B cell (primary cell): ENCODE data around the gene GPX2. TPM values are rescaled to one million over a fixed set of nuclear protein-coding genes. Genes with fewer than 3 reads are reported as not detected.

Experiments
- ATAC-seq: fragments of 200-7000 bp; cut with Tn5 transposase; one replicate; pipeline ENCODE4 v1.10.0; 2021; ENCODE audit warnings: low read depth, mild to moderate bottlenecking, moderate number of reproducible peaks, moderate library complexity
- CTCF ChIA-PET: fragments of 350-600 bp; sonication (Branson Sonifier 250); formaldehyde crosslinking; loops from one replicate; lab custom pipeline; 2021; ENCODE audit warnings: antibody characterized with exemption, inconsistent platforms; lab: Charles Lee
- POLR2A ChIA-PET: fragments of 350-600 bp; sonication (Branson Sonifier 250); formaldehyde crosslinking; loops from one replicate; lab custom pipeline; 2021; ENCODE audit warnings: antibody characterized with exemption; lab: Charles Lee
- DNase-seq: peaks from one replicate; pipeline ENCODE4 v3.0.0; 2013
- H2AFZ ChIP-seq: 2 replicates; pipeline ENCODE4 v1.6.1; 2012; ENCODE audit warnings: mild to moderate bottlenecking, low read depth, low read length; ENCODE audit not compliant: insufficient read depth, poor library complexity, severe bottlenecking
- H3K27ac ChIP-seq, 2 donors: 1 replicate in 1 of 2; 2 replicates in 1 of 2; pipeline ENCODE4 v1.5.1; 2012 to 2013; ENCODE audit warnings: low read length in 2 of 2, mild to moderate bottlenecking in 2 of 2, moderate library complexity in 1 of 2
- H3K27me3 ChIP-seq, 4 experiments: fragments of 200-600 bp in 1 of 4; sonication (generic) in 1 of 4; replicated peaks in 1 of 4; 1 replicate in 2 of 4; 2 replicates in 2 of 4; pipeline versions ENCODE4 v1.6.1 to v1.7.0; 2013 to 2016; ENCODE audit warnings: low read length in 3 of 4, mild to moderate bottlenecking in 2 of 4, mixed read lengths in 1 of 4, moderate library complexity in 1 of 4; ENCODE audit not compliant: insufficient read depth in 4 of 4, control insufficient read depth in 3 of 4; ENCODE audit errors: control extremely low read depth in 1 of 4
- H3K36me3 ChIP-seq, 2 experiments: replicated peaks in 1 of 2; 1 replicate in 1 of 2; 2 replicates in 1 of 2; pipeline versions ENCODE4 v1.6.1 to v1.7.1; 2013; ENCODE audit warnings: low read length in 1 of 2; ENCODE audit not compliant: insufficient read depth in 2 of 2, control insufficient read depth in 1 of 2; ENCODE audit errors: control extremely low read depth in 1 of 2, extremely low read depth in 1 of 2
- H3K4me1 ChIP-seq, 2 donors: fragments of 200-600 bp in 1 of 2; sonication (generic) in 1 of 2; 1 replicate in 1 of 2; 2 replicates in 1 of 2; pipeline versions ENCODE4 v1.5.1 to v1.6.1; 2013 to 2017; ENCODE audit warnings: low read length in 2 of 2; ENCODE audit not compliant: control insufficient read depth in 2 of 2, insufficient read depth in 2 of 2
- H3K4me2 ChIP-seq: replicated peaks from 2 replicates; pipeline ENCODE3; 2012; ENCODE audit warnings: mild to moderate bottlenecking, low read depth, low read length; ENCODE audit not compliant: poor library complexity, severe bottlenecking
- H3K4me3 ChIP-seq, 5 experiments: fragments of 200-600 bp in 1 of 5; sonication (generic) in 1 of 5; 1 replicate in 3 of 5; 2 replicates in 2 of 5; pipeline versions ENCODE4 v1.5.1 to v1.7.0; 2011 to 2016; ENCODE audit warnings: low read length in 4 of 5, mild to moderate bottlenecking in 4 of 5, low read depth in 2 of 5, control low read depth in 1 of 5, moderate library complexity in 1 of 5; ENCODE audit not compliant: insufficient read depth in 1 of 5; ENCODE audit errors: control extremely low read depth in 1 of 5, extremely low read depth in 1 of 5
- H3K79me2 ChIP-seq: fragments of 200-600 bp; sonication (generic); one replicate; pipeline ENCODE4 v1.6.0; 2016; ENCODE audit warnings: low read length; ENCODE audit not compliant: control insufficient read depth, insufficient read depth
- H3K9ac ChIP-seq: fragments of 200-600 bp; sonication (generic); 2 replicates; pipeline ENCODE4 v1.6.1; 2017; ENCODE audit warnings: mild to moderate bottlenecking, low read length, moderate library complexity
- H3K9me3 ChIP-seq, 3 donors: one replicate each; pipeline versions ENCODE4 v1.6.1 to v1.7.1; 2013; ENCODE audit warnings: low read length in 2 of 3; ENCODE audit not compliant: control insufficient read depth in 2 of 3, insufficient read depth in 1 of 3; ENCODE audit errors: control extremely low read depth in 1 of 3
- H4K20me1 ChIP-seq: 2 replicates; pipeline ENCODE4 v1.6.0; 2012; ENCODE audit warnings: mild to moderate bottlenecking, low read length; ENCODE audit not compliant: insufficient read depth, control insufficient read depth, poor library complexity, severe bottlenecking
- H3K27ac Mint-ChIP-seq: one replicate; pipeline ENCODE4 v1.8.0; 2021; ENCODE audit warnings: mixed read lengths
- H3K27me3 Mint-ChIP-seq: one replicate; pipeline ENCODE4 v1.8.0; 2021; ENCODE audit warnings: mixed read lengths
- H3K4me1 Mint-ChIP-seq: one replicate; pipeline ENCODE4 v1.8.0; 2021; ENCODE audit warnings: mixed read lengths
- H3K4me3 Mint-ChIP-seq: one replicate; pipeline ENCODE4 v1.8.0; 2021; ENCODE audit warnings: mixed read lengths
- H3K9me3 Mint-ChIP-seq: one replicate; pipeline ENCODE4 v1.8.0; 2022; ENCODE audit warnings: mixed read lengths; ENCODE audit not compliant: insufficient read depth
- CTCF ChIP-seq: fragments of 200-600 bp; IDR thresholded peaks from one replicate; pipeline ENCODE4 v1.8.0; 2022; ENCODE audit warnings: antibody characterized with exemption, mild to moderate bottlenecking
- EZH2 ChIP-seq: IDR thresholded peaks from 2 replicates; pipeline ENCODE4 v1.6.1; 2012; ENCODE audit warnings: borderline replicate concordance, low read depth, mild to moderate bottlenecking, moderate library complexity, low read length; ENCODE audit not compliant: insufficient read depth, poor library complexity, severe bottlenecking
- WGBS: methylation state at CpG from one replicate; pipeline ENCODE4 v1.1.5; 2013; ENCODE audit warnings: missing lambda C conversion rate; ENCODE audit not compliant: insufficient coverage; 5-methylcytosine and 5-hydroxymethylcytosine counted together
- intact Hi-C: fragments of 100-400 bp; cut with micrococcal nuclease; formaldehyde crosslinking; loops from one replicate; pipeline ENCODE4 v1.10.0; 2022
- polyA plus RNA-seq: library from polyadenylated mRNA; depleted of rRNA; stranded (reverse); fragments of >200 nt; gene quantifications from 2 replicates; pipeline ENCODE4 v1.2.3, GENCODE V29; 2012
- total RNA-seq, 2 donors: library from RNA; stranded (reverse); fragments of 120-200 nt in 1 of 2; gene quantifications; 1 replicate in 1 of 2; 2 replicates in 1 of 2; pipeline versions ENCODE4 v1.2.3 to v1.2.4, GENCODE V29; 2013 to 2022

The GPX2 gene
- total and polyA plus RNA-seq, 2 donors (not counting 1 experiment from before 2014, with no cell fraction given) = not detected

DNA sequence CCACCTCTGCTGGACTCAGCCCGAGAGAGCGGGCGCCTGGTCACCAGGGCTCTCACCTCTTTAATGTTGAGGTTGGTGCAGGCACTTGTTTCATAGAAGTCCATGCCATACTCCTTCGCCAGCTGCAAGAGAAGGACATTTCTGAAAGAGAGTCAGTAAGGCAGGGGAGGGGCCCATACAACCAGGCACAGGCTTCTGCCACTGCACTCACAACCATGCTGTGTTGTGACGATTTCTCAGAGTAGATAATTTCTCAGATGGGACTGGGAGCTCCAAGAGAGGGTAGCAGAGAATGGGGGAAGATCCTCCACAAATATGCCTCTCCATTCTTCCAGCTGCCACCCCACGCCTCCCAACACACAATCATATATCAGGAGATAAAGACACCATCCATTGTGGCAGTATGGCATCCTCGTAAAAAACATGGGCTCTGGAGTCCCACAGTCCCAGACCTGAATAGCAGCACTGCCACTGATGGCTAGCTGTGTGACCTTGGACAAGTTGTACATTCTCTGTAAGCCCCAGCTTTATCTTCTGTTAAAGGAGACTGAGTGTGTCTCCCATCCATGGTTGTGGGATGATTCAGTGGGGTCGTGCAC, 6.2 kb upstream of the GPX2 start:
- Mint-ChIP-seq H3K27ac (no peak overlapping the region), H3K4me1 (peaks cover 21% of the 10 kb centered on the region), H3K27me3 (no peaks in the 10 kb centered on the region), H3K4me3 (no peak overlapping the region), H3K9me3 (no peaks in the 10 kb centered on the region)
- Histone ChIP-seq H3K9ac (no peak overlapping the region), H3K4me2 (no peak overlapping the region), H3K27ac (no peak overlapping the region), H3K9me3 (no peaks in the 10 kb centered on the region), H3K36me3 (no peaks in the 10 kb centered on the region), H2AFZ (no peak overlapping the region), H3K27me3 (no peaks in the 10 kb centered on the region), H3K79me2 (no peaks in the 10 kb centered on the region), H4K20me1 (no peaks in the 10 kb centered on the region), H3K4me1 (peaks cover 7 to 15% of the 10 kb centered on the region in 2 donors), H3K4me3 (no peak overlapping the region)
- ChIA-PET CTCF (no interaction called here), POLR2A (no interaction called here)
- intact Hi-C loops = no loop called here
- ATAC-seq = no peak
- TF ChIP-seq CTCF = no peak
- TF ChIP-seq EZH2 = no peak
- DNase-seq = no peak
- 100% methylated on average over 2 of the region's 8 CpGs for WGBS

- H3K4me1 Mint-ChIP-seq = peaks cover 28% of the 10 kb centered on the region
- H3K9ac ChIP-seq = no peak overlapping the region
- H3K9me3 ChIP-seq = no peaks in the 10 kb centered on the region
- ChIA-PET POLR2A (no interaction called here), CTCF (no interaction called here)
- no peak overlapping the region for H2AFZ ChIP-seq
- no peaks in the 10 kb centered on the region for H3K79me2 ChIP-seq
- no peak overlapping the region for H3K4me2 ChIP-seq
- H3K9me3 Mint-ChIP-seq = no peaks in the 10 kb centered on the region
- no peak overlapping the region for H3K4me3 Mint-ChIP-seq
- H3K36me3 ChIP-seq = no peaks in the 10 kb centered on the region
- H3K4me1 ChIP-seq = peaks cover 13 to 18% of the 10 kb centered on the region in 2 donors
- H3K27me3 ChIP-seq = no peaks in the 10 kb centered on the region
- no peaks in the 10 kb centered on the region for H3K27me3 Mint-ChIP-seq
- 97% methylated on average over 25 of the region's 28 CpGs for WGBS
- no peaks in the 10 kb centered on the region for H4K20me1 ChIP-seq
- intact Hi-C loops = no loop called here
- no peak for ATAC-seq
- H3K27ac ChIP-seq = no peak overlapping the region
- TF ChIP-seq CTCF (no peak), EZH2 (no peak)
- H3K27ac Mint-ChIP-seq = no peak overlapping the region
- H3K4me3 ChIP-seq = no peak overlapping the region
- DNase-seq = no peak
Measured at GRCh38 chr14:64947710-64948611, 5.4 kb upstream of the GPX2 start.
